Sigmoid colon (tissue), 7 donors: ENCODE results near the gene DDX28. TPM values are rescaled to one million over a fixed set of nuclear protein-coding genes. Genes with fewer than 3 reads are reported as not detected.

ENCODE experiments used
- DNase-seq: peaks from one replicate; pipeline ENCODE4 v3.0.0-alpha.2; 2019
- H3K27ac ChIP-seq, 4 donors: fragments of 200-600 bp; sonication (generic); one replicate each; pipeline ENCODE4 v1.5.1; 2016 to 2019; ENCODE audit warnings: mild to moderate bottlenecking in 1 of 4
- H3K27me3 ChIP-seq, 3 donors: fragments of 200-600 bp; sonication (generic); one replicate each; pipeline ENCODE4 v1.5.1; 2019; ENCODE audit warnings: mild to moderate bottlenecking in 1 of 3
- H3K36me3 ChIP-seq, 4 donors: fragments of 200-600 bp; sonication (generic); one replicate each; pipeline ENCODE4 v1.5.1; 2016 to 2019
- H3K4me1 ChIP-seq, 4 donors: fragments of 200-600 bp; sonication (generic); one replicate each; pipeline ENCODE4 v1.5.1; 2017 to 2019
- H3K4me3 ChIP-seq, 4 donors: fragments of 200-600 bp; sonication (generic); one replicate each; pipeline ENCODE4 v1.5.1; 2017 to 2019; ENCODE audit warnings: mild to moderate bottlenecking in 2 of 4, moderate library complexity in 1 of 4
- H3K9me3 ChIP-seq, 4 donors: fragments of 200-600 bp in 3 of 4; sonication (generic) in 3 of 4; one replicate each; pipeline versions ENCODE4 v1.5.1 to v1.6.1; 2013 to 2019
- EP300 ChIP-seq, 4 donors: sonication (generic); formaldehyde crosslinking; IDR thresholded peaks; one replicate each; pipeline ENCODE4 v1.6.1; 2017; ENCODE audit warnings: antibody characterized with exemption in 4 of 4
- POLR2A ChIP-seq, 2 donors: fragments of 450-650 bp; IDR thresholded peaks; one replicate each; pipeline ENCODE4 v1.6.1; 2016; ENCODE audit warnings: antibody characterized with exemption in 2 of 2, mild to moderate bottlenecking in 2 of 2, moderate library complexity in 2 of 2
- POLR2AphosphoS5 ChIP-seq, 4 donors: sonication (generic); formaldehyde crosslinking; IDR thresholded peaks; one replicate each; pipeline ENCODE4 v1.6.1; 2017; ENCODE audit warnings: antibody characterized with exemption in 4 of 4
- WGBS, 2 donors: extraction: QIAGEN DNeasy Blood & Tissue Kit; methylation state at CpG; one replicate each; pipeline ENCODE4 v1.1.7; 2013; 5-methylcytosine and 5-hydroxymethylcytosine counted together
- intact Hi-C: fragments of 100-400 bp; cut with DNase I; formaldehyde crosslinking; loops from one replicate; pipeline ENCODE4 v1.15.1; 2023
- polyA plus RNA-seq, 3 donors: library from polyadenylated mRNA; stranded (reverse); fragments of 200-250 nt; gene quantifications; one replicate each; pipeline ENCODE4 v1.2.3, GENCODE V29; 2013
- total RNA-seq, 4 donors: library from RNA; depleted of rRNA; stranded (reverse); fragments of >200 nt; gene quantifications; one replicate each; pipeline ENCODE4 v1.1.0, GENCODE V29; 2016
- TF ChIP-seq, protein P1 (sequence below), 4 experiments: fragments of 450-650 bp in 3 of 4; fragments of 200-600 bp in 1 of 4; IDR thresholded peaks; one replicate each; pipeline ENCODE4 v1.5.1; 2016 to 2019; ENCODE audit warnings: antibody characterized with exemption in 4 of 4, mild to moderate bottlenecking in 3 of 4, moderate library complexity in 2 of 4
- donor health status: healthy with polysubstance abuse.
- donor health status: Bipolar disorder and iron deficiency.
- donor health status: healthy.

Gene DDX28
- total RNA-seq: 1 to 10 TPM; 5.0 to 6.9 (median 5.8) TPM
- polyA plus RNA-seq: 10 to 100 TPM in 1 of 3 donors, 1 to 10 TPM in 2; 3.0 to 12.8 (median 5.1) TPM

- no peaks in the 10 kb centered on the region for H3K9me3 ChIP-seq
- TF ChIP-seq POLR2A (IDR thresholded peaks at IDR 0.05) (peak; percentile 36 to 37), POLR2AphosphoS5 (IDR thresholded peaks at IDR 0.05) (peak; percentile 91 to 95 (median 94)), EP300 (IDR thresholded peaks at IDR 0.05) (peak in 1 of 4 donors; percentile 49)
- TF ChIP-seq, protein P1, sequence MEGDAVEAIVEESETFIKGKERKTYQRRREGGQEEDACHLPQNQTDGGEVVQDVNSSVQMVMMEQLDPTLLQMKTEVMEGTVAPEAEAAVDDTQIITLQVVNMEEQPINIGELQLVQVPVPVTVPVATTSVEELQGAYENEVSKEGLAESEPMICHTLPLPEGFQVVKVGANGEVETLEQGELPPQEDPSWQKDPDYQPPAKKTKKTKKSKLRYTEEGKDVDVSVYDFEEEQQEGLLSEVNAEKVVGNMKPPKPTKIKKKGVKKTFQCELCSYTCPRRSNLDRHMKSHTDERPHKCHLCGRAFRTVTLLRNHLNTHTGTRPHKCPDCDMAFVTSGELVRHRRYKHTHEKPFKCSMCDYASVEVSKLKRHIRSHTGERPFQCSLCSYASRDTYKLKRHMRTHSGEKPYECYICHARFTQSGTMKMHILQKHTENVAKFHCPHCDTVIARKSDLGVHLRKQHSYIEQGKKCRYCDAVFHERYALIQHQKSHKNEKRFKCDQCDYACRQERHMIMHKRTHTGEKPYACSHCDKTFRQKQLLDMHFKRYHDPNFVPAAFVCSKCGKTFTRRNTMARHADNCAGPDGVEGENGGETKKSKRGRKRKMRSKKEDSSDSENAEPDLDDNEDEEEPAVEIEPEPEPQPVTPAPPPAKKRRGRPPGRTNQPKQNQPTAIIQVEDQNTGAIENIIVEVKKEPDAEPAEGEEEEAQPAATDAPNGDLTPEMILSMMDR (IDR thresholded peaks at IDR 0.05): no peak
- H3K4me1 ChIP-seq: peaks cover 0 to 30% (median 28%) of the 10 kb centered on the region in 4 donors
- H3K27me3 ChIP-seq: no peaks in the 10 kb centered on the region
- H3K27ac ChIP-seq: peak within 1 kb of the TSS; percentile 82 to 89 (median 84)
- 0% methylated on average over 84 of the region's 84 CpGs for WGBS, 2 donors
- peaks cover 0 to 13% (median 2%) of the 10 kb centered on the region in 4 donors for H3K36me3 ChIP-seq
- peak within 1 kb of the TSS; percentile 72 to 97 (median 88) for H3K4me3 ChIP-seq
- peak; percentile 95 for DNase-seq
- intact Hi-C loops: loop anchor here (10.0 kb wide), 1 partner anchor 218 kb away; the partner anchor contains the start of genes RANBP10 and TSNAXIP1
Observed at GRCh38 chr16:68022728-68023537, at the start of gene DDX28, which contains the start of gene DUS2. Gene DDX28, minus strand, starts transcription at chr16:68023232. Its CDS starts 30 bp downstream, at chr16:68023202. Gene DUS2, plus strand, starts transcription at chr16:68023284. Its CDS starts 14,740 bp downstream, at chr16:68038024.

DNA sequence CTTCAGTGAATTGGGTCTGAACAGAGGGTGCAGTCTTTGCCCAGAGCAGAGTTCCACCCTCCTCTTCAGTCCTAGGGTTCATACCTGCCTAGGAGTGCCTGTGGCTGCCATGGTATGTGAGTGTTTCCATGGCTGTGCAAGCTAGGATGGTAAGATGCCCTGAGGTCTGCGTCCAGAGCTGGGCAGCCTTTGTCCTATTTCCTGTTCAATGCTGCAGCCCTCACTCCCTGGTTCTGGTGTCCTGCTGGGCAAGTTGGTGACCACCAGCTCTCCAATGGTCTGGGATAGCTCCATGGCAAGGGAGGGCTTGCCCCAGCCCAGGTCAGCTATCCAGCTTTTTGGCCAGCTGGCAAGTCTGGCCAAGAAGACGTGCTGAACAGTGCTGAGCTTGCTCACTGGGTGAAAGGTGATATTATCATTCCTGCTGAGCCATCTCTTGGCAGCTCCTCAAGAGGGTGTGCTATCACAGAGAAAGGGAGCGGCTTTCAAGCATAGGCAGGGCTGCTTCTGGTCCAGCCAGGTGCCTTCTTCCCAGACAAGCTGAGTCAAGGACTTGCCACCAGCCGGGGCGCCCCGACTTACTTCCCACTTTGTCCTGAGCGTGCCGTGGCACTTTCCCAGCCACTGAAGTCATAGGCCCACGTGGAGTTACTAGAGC lies 49.1 kb upstream of the DDX28 start:
- H3K27me3 ChIP-seq: no peaks in the 10 kb centered on the region
- peak overlapping the region in 3 of 4 donors; percentile 39 to 64 (median 47) for H3K27ac ChIP-seq
- peaks cover 0 to 64% (median 11%) of the 10 kb centered on the region in 4 donors for H3K36me3 ChIP-seq
- intact Hi-C loops: no loop called here
- WGBS, 2 donors: 49 to 75% methylated on average over 9 of the region's 9 CpGs
- H3K9me3 ChIP-seq: no peaks in the 10 kb centered on the region
- no peak overlapping the region for H3K4me3 ChIP-seq
- TF ChIP-seq EP300 (IDR thresholded peaks at IDR 0.05) (no peak), POLR2AphosphoS5 (IDR thresholded peaks at IDR 0.05) (no peak), POLR2A (IDR thresholded peaks at IDR 0.05) (no peak)
- TF ChIP-seq, protein P1 (IDR thresholded peaks at IDR 0.05): no peak
- DNase-seq: peak; percentile 81
- peaks cover 0 to 30% (median 11%) of the 10 kb centered on the region in 4 donors for H3K4me1 ChIP-seq

DNA sequence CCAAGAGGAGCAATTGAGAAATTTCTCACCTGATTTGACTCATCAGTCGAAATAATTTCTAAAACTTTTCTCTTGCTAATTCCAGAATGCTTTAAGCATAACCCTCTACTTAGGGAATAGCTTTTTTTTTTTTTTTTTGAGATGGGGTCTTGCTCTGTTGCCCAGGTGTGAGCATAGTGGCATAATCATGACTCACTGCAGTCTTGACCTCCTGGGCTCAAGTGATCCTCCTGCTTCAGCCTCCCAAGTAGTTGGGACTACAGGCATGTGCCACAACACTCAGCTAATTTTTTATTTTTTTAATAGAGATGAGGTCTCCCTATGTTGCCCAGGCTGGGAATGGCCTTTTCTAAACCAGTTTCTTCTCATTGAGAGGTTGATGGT lies 48.5 kb upstream of the DDX28 start:
- Histone ChIP-seq H3K4me1 (peaks cover 0 to 30% (median 11%) of the 10 kb centered on the region in 4 donors), H3K36me3 (peaks cover 0 to 60% (median 10%) of the 10 kb centered on the region in 4 donors), H3K9me3 (no peaks in the 10 kb centered on the region), H3K27ac (peak overlapping the region in 2 of 4 donors; percentile 47 to 64), H3K27me3 (no peaks in the 10 kb centered on the region), H3K4me3 (no peak overlapping the region)
- intact Hi-C loops: no loop called here
- WGBS, 2 donors: 79 to 99% methylated on average over 1 of the region's 1 CpG
- TF ChIP-seq EP300 (IDR thresholded peaks at IDR 0.05) (no peak), POLR2A (IDR thresholded peaks at IDR 0.05) (no peak)
- no peak for DNase-seq

DNA sequence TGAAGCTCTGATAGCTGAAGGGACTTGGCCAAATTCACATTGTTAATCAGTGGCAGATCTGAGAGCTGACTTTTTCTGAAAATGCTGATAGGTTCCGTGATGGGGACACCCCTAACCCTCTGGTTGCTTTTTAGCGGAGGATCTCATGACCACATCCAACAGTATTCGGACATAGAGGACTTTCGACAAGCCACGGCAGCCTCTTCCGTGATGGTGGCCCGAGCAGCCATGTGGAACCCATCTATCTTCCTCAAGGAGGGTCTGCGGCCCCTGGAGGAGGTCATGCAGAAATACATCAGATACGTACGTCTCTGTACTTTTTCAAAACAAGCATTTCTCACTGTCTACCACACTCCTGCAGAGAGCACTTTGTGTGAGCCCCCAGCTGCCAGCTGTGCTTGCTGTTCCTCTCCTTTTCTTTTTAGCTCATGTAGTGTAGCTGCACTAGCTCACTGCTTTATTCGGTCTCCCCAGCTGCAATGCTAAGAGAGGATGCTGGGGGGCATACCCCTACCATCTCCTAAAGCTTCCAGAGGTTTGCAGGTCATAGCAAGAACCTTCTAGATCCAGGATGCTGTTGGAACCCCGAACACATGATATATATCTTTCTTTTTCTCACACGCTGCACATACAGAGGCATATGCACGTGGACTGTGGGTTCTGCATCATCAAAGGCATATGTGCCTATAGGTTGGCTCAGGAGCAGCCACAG lies 47.9 kb upstream of the DDX28 start:
- Histone ChIP-seq H3K9me3 (no peaks in the 10 kb centered on the region), H3K4me3 (no peak overlapping the region), H3K27ac (no peak overlapping the region), H3K4me1 (peaks cover 0 to 30% (median 11%) of the 10 kb centered on the region in 4 donors), H3K36me3 (peaks cover 0 to 60% (median 8%) of the 10 kb centered on the region in 4 donors), H3K27me3 (no peaks in the 10 kb centered on the region)
- WGBS, 2 donors: 71 to 88% methylated on average over 14 of the region's 14 CpGs
- no peak for DNase-seq
- TF ChIP-seq POLR2A (IDR thresholded peaks at IDR 0.05) (no peak), EP300 (IDR thresholded peaks at IDR 0.05) (no peak), POLR2AphosphoS5 (IDR thresholded peaks at IDR 0.05) (no peak)
- TF ChIP-seq, protein P1 (IDR thresholded peaks at IDR 0.05): no peak
- intact Hi-C loops: no loop called here
